ENCODE measurements around the gene CSRNP3.

GRCh38 chr2:165471349-165471950 lies 2.0 kb downstream of the CSRNP3 start:
- TF ChIP-seq CTCF (IDR thresholded peaks at IDR 0.05 in 8 of 11, conservative IDR thresholded peaks at IDR 0.05 in 3 of 11): no peak
- no peak for TF ChIP-seq POLR2A (IDR thresholded peaks at IDR 0.05)
- TF ChIP-seq POLR2AphosphoS5 (IDR thresholded peaks at IDR 0.05): no peak

Data from spleen (tissue), 7 donors.